GM12864 (cell line): Measurements from ENCODE around the gene SMIM1.
"Not testable (repeated sequence)": the region's sequence is repeated elsewhere in the genome, so short reads cannot be mapped to it uniquely, and the experiment has no call there.

ENCODE experiments used
- DNase-seq: peaks from one replicate; pipeline ENCODE4 v3.0.0-alpha.2; 2011; ENCODE audit warnings: low read depth
- H3K4me3 ChIP-seq: 2 replicates; pipeline ENCODE4 v1.5.1; 2011; ENCODE audit warnings: mild to moderate bottlenecking, low read depth, low read length, control low read depth
- TF ChIP-seq, protein P1 (sequence below): IDR thresholded peaks from 2 replicates; pipeline ENCODE4 v1.5.1; 2011; ENCODE audit warnings: low read depth, mild to moderate bottlenecking, moderate library complexity, low read length, control low read depth, inconsistent platforms; ENCODE audit errors: missing control alignments

Gene SMIM1

DNA sequence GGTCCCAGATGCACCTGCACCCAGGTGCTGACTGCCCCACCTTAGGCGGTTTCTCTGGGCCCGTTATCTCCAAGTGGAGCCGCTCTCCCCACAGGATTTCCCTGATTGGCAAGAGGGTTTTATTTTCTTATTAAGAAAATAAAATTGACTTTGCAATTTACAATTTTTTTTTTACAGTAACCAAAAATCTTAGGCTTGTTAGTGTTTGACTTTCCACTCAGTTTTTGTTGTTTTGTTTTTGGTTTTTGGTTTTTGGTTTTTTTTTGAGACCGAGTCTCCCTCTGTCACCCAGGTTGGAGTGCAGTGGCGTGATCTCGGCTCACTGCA, 25.1 kb upstream of the SMIM1 start:
- DNase-seq: no peak
- TF ChIP-seq, protein P1, sequence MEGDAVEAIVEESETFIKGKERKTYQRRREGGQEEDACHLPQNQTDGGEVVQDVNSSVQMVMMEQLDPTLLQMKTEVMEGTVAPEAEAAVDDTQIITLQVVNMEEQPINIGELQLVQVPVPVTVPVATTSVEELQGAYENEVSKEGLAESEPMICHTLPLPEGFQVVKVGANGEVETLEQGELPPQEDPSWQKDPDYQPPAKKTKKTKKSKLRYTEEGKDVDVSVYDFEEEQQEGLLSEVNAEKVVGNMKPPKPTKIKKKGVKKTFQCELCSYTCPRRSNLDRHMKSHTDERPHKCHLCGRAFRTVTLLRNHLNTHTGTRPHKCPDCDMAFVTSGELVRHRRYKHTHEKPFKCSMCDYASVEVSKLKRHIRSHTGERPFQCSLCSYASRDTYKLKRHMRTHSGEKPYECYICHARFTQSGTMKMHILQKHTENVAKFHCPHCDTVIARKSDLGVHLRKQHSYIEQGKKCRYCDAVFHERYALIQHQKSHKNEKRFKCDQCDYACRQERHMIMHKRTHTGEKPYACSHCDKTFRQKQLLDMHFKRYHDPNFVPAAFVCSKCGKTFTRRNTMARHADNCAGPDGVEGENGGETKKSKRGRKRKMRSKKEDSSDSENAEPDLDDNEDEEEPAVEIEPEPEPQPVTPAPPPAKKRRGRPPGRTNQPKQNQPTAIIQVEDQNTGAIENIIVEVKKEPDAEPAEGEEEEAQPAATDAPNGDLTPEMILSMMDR: no peak
- H3K4me3 ChIP-seq: peak overlapping the region; percentile 73

DNA sequence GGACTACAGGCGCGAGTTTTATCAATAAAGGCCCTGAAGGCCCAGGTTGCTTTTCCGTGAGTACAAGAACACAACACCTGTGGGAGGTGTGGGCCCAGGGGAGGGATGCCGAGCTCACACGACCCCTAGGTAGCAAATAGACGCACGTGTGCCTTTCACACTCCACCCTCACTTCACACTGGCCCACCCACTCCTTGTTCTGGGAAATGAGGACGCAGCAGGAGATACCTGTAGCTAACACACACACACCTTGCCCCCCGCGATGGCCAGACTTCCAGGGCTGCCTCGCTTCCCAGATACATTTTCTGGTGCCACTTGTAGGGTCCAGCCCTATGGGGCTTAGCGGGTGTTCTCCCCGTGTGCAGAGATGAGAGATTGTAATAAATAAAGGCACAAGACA, 24.6 kb upstream of the SMIM1 start:
- TF ChIP-seq, protein P1: no peak
- peak overlapping the region; percentile 73 for H3K4me3 ChIP-seq
- DNase-seq: no peak

DNA sequence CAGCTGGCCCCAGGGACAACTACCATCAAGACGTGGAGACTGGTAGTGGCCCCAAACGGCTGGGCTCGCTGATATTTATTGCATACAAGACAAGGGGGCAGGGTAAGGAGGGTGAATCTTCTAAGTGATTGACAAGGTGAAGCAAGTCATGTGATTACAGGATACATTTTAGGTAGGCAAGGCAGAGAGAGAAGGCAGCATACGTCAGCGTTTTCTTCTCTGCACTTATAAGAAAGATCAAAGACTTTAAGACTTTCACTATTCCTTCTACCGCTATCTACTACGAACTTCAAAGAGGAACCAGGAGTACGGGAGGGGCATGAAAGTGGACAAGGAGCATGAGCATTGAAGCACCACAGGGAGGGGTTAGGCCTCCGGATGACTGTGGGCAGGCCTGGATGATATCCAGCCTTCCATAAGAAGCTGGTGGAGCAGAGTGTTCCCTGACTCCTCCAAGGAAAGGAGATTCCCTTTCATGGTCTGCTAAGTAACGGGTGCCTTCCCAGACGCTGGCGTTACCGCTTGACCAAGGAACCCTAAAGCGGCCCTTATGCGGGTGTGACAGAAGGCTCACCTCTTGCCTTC, 24.1 kb upstream of the SMIM1 start:
- not testable (repeated sequence) for H3K4me3 ChIP-seq, DNase-seq

DNA sequence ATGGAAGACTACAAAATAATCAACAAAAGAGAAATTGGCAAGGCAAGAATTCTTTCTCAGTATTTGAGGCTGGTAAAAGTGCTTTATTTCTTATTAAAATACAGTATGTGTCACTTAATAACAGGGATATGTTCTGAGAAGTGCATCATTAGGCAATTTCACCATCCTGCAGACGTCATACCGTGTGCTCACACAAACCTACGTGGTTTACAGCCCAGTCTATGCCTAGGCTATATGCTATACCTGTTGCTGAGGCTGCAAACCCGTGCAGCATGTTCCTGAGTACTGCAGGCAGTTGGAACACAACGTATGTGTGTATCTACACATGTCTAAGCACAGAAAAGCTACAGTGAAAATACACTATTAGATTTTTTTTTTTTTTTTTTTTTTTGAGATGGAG, 23.0 kb upstream of the SMIM1 start:
- TF ChIP-seq, protein P1: no peak
- DNase-seq: no peak

DNA sequence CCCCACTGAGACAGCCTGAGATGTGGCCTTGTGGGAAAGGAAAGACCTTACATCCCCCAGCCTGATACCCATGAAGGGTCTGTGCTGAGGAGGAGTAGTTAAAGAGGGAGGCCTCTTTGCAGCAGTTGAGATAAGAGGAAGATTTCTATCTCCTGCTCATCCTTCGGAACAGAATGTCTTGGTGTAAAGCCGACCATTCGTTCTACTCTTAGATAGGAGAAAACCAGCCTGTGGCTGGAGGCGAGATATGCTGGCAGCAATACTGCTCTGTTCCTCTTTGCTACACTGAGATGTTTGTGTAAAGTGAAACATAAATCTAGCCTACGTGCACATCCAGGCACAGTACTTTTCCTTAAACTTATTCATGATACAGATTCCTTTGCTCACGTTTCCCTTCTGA, 21.8 kb upstream of the SMIM1 start:
- TF ChIP-seq, protein P1: no peak
- no peak overlapping the region for H3K4me3 ChIP-seq
- DNase-seq: no peak

More for the DNA sequence above, 23.0 kb upstream of the SMIM1 start:
- H3K4me3 ChIP-seq: no peak overlapping the region

DNA sequence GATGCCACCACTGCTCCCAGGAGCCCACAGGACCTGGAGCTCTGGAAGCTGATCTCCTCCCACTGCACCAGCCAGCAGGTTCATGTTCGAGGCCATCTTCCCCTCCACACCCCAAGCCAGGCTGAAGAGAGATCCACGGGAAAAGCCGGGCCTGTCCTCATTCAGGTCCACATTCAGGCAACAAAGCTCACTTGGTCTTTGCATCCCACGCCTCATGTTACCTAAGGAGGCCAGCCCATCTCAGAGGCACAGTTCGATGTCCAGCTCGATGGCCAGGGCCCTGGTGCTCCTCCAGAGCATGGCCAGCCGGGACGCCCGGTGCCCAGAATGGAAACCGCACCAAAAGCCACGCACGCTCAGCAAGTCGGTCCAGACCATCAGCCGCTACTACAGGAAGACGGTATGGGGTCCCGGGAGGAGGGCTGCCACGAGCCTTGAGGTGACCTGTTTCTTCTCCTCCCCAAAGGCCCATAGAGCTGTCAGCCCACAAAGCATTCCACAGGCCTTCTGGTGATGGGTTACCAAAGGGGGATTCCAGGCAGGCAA, 20.1 kb upstream of the SMIM1 start, which contains the start of gene CCDC27:
Gene CCDC27, plus strand, starts transcription at position 51 of the 546 bp plus-strand sequence. Its CDS starts 32 bp downstream, at position 83.
- H3K4me3 ChIP-seq: no peak within 1 kb of the TSS
- TF ChIP-seq, protein P1: no peak
- no peak for DNase-seq

DNA sequence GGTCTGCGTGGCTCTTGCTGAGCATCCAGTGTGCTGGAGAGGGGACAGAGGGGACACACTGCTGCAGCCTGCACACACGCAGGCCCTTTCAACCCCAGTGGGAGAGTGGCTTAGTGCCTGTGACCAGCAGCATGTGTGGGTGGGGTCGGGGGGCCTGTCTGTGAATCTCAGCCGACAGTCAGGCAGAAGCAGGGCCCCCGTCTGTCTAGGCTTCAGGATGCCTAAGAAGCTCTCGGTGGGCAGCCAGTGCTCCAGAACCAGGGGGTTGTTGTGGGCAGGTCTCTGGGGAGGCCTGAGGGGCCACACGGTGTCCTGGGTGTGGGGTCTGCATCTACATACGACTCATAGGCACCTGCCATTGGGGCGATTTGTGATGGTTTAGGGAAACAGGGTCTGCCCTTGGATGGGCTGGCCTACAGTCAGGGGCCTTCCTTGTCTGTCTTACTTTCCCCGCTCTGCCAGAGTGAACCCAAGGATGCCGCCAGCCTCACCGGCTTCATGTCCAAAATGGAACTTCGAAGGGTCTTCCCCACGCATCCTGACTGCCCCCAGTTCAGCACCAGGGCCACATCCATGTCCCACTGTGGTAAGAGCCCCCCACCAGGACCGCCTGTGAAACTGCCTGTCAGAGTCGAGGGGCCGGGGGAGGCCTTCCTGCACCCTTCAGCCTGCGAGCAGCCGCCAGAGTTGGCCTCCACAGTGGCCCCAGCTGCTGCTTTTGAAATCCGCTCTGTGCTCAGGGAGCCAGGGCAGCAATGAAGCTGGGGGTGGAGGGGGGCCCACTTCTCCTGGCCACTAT, 18.7 kb upstream of the SMIM1 start:
- H3K4me3 ChIP-seq: no peak overlapping the region
- TF ChIP-seq, protein P1: no peak
- DNase-seq: no peak
